Measurements from ENCODE around the gene DENND10. TPM values are rescaled to one million over a fixed set of nuclear protein-coding genes. Genes with fewer than 3 reads are reported as not detected.

DENND10 gene
- total RNA-seq, 1 experiment from 2014 or later, result 41.2 TPM

DNA sequence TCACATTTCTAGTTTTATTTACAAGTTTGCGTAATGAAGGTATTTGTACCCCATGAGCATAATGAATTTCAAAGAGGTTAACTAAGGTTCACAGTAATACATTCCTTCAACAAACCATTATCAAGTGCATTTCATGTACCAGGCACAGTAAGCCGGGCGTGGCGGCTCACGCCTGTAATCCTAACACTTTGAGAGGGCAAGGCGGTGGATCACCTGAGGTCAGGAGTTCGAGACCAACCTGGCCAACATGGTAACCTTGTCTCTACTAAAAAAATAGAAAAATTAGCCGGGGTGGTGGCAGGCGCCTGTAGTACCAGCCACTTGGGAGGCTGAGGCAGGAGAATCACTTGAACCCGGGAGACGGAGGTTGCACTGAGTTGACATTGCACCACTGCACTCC is 19.0 kb upstream of the DENND10 start:
- BruUV-seq (replicated peaks), result no TSS peak
- H3K4me3 ChIP-seq (ENCODE audit: low read depth, low read length, poor library complexity, severe bottlenecking), result no peak overlapping the region
- intact Hi-C loops (cut with micrococcal nuclease; ENCODE audit: unreplicated experiment), result no loop called here

DNA sequence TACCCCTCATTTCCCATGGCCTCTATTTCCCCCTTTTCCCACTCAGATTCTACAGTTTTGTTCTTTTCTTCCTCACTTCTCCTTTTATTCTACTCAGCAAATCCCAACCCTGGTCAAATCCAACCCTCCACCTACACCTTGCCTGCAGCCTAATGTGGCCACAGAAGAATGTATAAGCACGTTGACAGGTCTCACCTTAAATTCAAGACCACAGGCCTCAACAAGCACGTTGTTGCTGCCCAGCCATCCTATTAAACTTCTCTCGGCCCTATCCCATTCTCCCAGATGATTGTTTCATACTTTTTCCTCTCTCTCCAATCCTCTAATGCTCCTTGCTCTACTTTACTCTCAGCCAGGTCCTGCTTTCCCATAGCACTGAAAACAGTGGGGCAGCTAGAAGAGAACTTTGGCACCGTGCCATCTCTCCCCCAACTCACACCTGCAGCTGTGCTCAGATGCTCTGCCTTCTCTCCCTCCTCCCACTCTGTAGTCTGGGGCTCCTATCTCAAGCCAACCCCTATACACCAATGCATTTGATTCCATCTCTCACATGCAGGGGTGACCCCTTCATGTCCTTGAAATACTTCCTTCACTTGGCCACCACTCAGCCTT is 16.5 kb upstream of the DENND10 start:
- no peak overlapping the region for H3K4me3 ChIP-seq (ENCODE audit: low read depth, low read length, poor library complexity, severe bottlenecking)
- no peaks in the 10 kb centered on the region for H3K27me3 ChIP-seq (replicated peaks; ENCODE audit: insufficient read depth, low read depth, low read length, poor library complexity)
- H3K27ac ChIP-seq (ENCODE audit: low read depth, low read length, poor library complexity, severe bottlenecking), result no peak overlapping the region
- no peaks in the 10 kb centered on the region for H3K36me3 ChIP-seq (ENCODE audit: insufficient read depth, low read length, poor library complexity, severe bottlenecking)
- intact Hi-C loops (cut with micrococcal nuclease; ENCODE audit: unreplicated experiment), result no loop called here
- ChIA-PET POLR2A (ENCODE audit: low non-redundant PET) (no interaction called here), CTCF (no interaction called here)
- H3K9me3 ChIP-seq (ENCODE audit: low read depth, low read length, poor library complexity, severe bottlenecking), result no peaks in the 10 kb centered on the region
- no TSS peak for BruUV-seq (replicated peaks)
- no peak for TF ChIP-seq EZH2 (IDR thresholded peaks at IDR 0.05; ENCODE audit: borderline replicate concordance, low read depth, low read length, poor library complexity, severe bottlenecking)
- TF ChIP-seq, protein P1, sequence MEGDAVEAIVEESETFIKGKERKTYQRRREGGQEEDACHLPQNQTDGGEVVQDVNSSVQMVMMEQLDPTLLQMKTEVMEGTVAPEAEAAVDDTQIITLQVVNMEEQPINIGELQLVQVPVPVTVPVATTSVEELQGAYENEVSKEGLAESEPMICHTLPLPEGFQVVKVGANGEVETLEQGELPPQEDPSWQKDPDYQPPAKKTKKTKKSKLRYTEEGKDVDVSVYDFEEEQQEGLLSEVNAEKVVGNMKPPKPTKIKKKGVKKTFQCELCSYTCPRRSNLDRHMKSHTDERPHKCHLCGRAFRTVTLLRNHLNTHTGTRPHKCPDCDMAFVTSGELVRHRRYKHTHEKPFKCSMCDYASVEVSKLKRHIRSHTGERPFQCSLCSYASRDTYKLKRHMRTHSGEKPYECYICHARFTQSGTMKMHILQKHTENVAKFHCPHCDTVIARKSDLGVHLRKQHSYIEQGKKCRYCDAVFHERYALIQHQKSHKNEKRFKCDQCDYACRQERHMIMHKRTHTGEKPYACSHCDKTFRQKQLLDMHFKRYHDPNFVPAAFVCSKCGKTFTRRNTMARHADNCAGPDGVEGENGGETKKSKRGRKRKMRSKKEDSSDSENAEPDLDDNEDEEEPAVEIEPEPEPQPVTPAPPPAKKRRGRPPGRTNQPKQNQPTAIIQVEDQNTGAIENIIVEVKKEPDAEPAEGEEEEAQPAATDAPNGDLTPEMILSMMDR (conservative IDR thresholded peaks at IDR 0.05; ENCODE audit: low read depth, low read length), result no peak
- DNase-seq (ENCODE audit: low spot score), result no peak
- H3K4me1 ChIP-seq (ENCODE audit: insufficient read depth, low read length, poor library complexity, severe bottlenecking), result no peaks in the 10 kb centered on the region

More for the DNA sequence above, 19.0 kb upstream of the DENND10 start:
- Histone ChIP-seq H3K4me1 (ENCODE audit: insufficient read depth, low read length, poor library complexity, severe bottlenecking) (no peaks in the 10 kb centered on the region), H3K36me3 (ENCODE audit: insufficient read depth, low read length, poor library complexity, severe bottlenecking) (no peaks in the 10 kb centered on the region), H3K27ac (ENCODE audit: low read depth, low read length, poor library complexity, severe bottlenecking) (no peak overlapping the region), H3K27me3 (replicated peaks; ENCODE audit: insufficient read depth, low read depth, low read length, poor library complexity) (no peaks in the 10 kb centered on the region), H3K9me3 (ENCODE audit: low read depth, low read length, poor library complexity, severe bottlenecking) (no peaks in the 10 kb centered on the region)
- CTCF ChIA-PET, result no interaction called here
- no peak for DNase-seq (ENCODE audit: low spot score)
- TF ChIP-seq, protein P1 (conservative IDR thresholded peaks at IDR 0.05; ENCODE audit: low read depth, low read length), result no peak
- no peak for TF ChIP-seq EZH2 (IDR thresholded peaks at IDR 0.05; ENCODE audit: borderline replicate concordance, low read depth, low read length, poor library complexity, severe bottlenecking)
- POLR2A ChIA-PET (ENCODE audit: low non-redundant PET), result no interaction called here

DNA sequence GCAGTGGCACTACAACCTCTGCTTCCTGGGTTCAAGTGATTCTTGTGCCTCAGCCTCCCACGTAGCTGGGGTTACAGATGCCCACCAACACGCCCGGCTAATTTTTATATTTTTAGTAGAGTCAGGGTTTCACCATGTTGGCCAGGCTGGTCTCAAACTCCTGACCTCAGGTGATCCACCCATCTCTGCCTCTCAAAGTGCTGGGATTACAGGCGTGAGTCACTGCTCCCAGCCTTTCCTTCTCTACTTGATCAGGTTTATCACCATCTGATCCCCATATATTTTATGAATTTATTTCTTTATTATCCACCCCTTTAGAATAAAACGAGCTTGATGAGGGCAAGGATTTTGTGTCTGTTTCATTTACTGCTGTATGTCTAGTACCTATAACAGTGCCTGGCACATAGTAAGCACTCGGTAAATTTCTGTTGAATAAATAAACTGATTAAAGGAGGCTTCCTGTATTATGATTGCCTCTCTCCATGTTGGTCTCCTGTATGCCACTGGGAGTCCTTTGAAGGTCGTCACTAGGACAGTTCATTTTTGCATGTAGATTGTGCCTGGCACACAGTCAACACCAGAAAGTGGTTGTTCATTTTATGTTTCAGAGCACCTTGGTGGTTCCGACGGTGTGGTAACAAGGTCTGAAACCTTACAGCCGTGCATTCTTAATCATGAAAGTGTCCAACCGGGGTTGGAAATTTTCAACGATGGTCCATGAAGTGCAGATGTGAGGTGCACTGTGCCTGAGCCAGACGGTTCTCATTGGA is 13.7 kb upstream of the DENND10 start:
- Histone ChIP-seq H3K4me3 (ENCODE audit: low read depth, low read length, poor library complexity, severe bottlenecking) (no peak overlapping the region), H3K36me3 (ENCODE audit: insufficient read depth, low read length, poor library complexity, severe bottlenecking) (no peaks in the 10 kb centered on the region), H3K4me1 (ENCODE audit: insufficient read depth, low read length, poor library complexity, severe bottlenecking) (no peaks in the 10 kb centered on the region), H3K9me3 (ENCODE audit: low read depth, low read length, poor library complexity, severe bottlenecking) (no peaks in the 10 kb centered on the region), H3K27me3 (replicated peaks; ENCODE audit: insufficient read depth, low read depth, low read length, poor library complexity) (no peaks in the 10 kb centered on the region), H3K27ac (ENCODE audit: low read depth, low read length, poor library complexity, severe bottlenecking) (no peak overlapping the region)
- TF ChIP-seq EZH2 (IDR thresholded peaks at IDR 0.05; ENCODE audit: borderline replicate concordance, low read depth, low read length, poor library complexity, severe bottlenecking), result no peak
- TF ChIP-seq, protein P1 (conservative IDR thresholded peaks at IDR 0.05; ENCODE audit: low read depth, low read length), result no peak
- DNase-seq (ENCODE audit: low spot score), result no peak
- ChIA-PET CTCF (no interaction called here), POLR2A (ENCODE audit: low non-redundant PET) (no interaction called here)
- intact Hi-C loops (cut with micrococcal nuclease; ENCODE audit: unreplicated experiment), result no loop called here
- no TSS peak for BruUV-seq (replicated peaks)
